ENCODE results near the gene CCDC6. TPM values are rescaled to one million over a fixed set of nuclear protein-coding genes. Genes with fewer than 3 reads are reported as not detected.

Gene CCDC6
- total and polyA plus RNA-seq, 12 donors: 4.4 to 22.8 (median 17.0) TPM

GRCh38 chr10:59891936-59892335, 14.4 kb downstream of the CCDC6 start:
- intact Hi-C loops (cut with DNase I): no loop called here
- Histone ChIP-seq H3K27ac (peak overlapping the region in 1 of 10 donors; percentile 56), H3K36me3 (peaks cover 0 to 10% (median 0%) of the 10 kb centered on the region in 9 donors), H3K27me3 (no peaks in the 10 kb centered on the region), H3K4me1 (peaks cover 0 to 92% (median 58%) of the 10 kb centered on the region in 9 donors), H3K9me3 (no peaks in the 10 kb centered on the region), H3K4me3 (no peak overlapping the region)
- DNase-seq (no peak), ATAC-seq (no peak)
- no peak for TF ChIP-seq CTCF (IDR thresholded peaks at IDR 0.05)
- 83 to 90% methylated on average over 4 of the region's 4 CpGs for WGBS, 2 donors

- no peak for ATAC-seq
- peaks cover 0 to 92% (median 55%) of the 10 kb centered on the region in 9 donors for H3K4me1 ChIP-seq
- DNase-seq: no peak
- H3K27ac ChIP-seq: peak overlapping the region in 1 of 10 donors; percentile 56
- H3K27me3 ChIP-seq: no peaks in the 10 kb centered on the region
- no peaks in the 10 kb centered on the region for H3K9me3 ChIP-seq
- intact Hi-C loops (cut with DNase I): no loop called here
- H3K36me3 ChIP-seq: peaks cover 0 to 10% (median 0%) of the 10 kb centered on the region in 9 donors
- TF ChIP-seq CTCF (IDR thresholded peaks at IDR 0.05): no peak
- no peak overlapping the region for H3K4me3 ChIP-seq
- 76% methylated on average over 3 of the region's 3 CpGs for WGBS, 2 donors
Observed at GRCh38 chr10:59891349-59891748, 15.0 kb downstream of the CCDC6 start.

- Histone ChIP-seq H3K4me1 (peaks cover 0 to 84% (median 44%) of the 10 kb centered on the region in 9 donors), H3K27me3 (no peaks in the 10 kb centered on the region), H3K9me3 (no peaks in the 10 kb centered on the region), H3K27ac (no peak overlapping the region), H3K36me3 (peaks cover 0 to 10% (median 0%) of the 10 kb centered on the region in 9 donors), H3K4me3 (no peak overlapping the region)
- intact Hi-C loops (cut with DNase I): no loop called here
- WGBS, 2 donors: 75 to 78% methylated on average over 4 of the region's 4 CpGs
- DNase-seq (no peak), ATAC-seq (no peak)
- TF ChIP-seq CTCF (IDR thresholded peaks at IDR 0.05): no peak
Observed at GRCh38 chr10:59888781-59889435, 17.4 kb downstream of the CCDC6 start.

- peaks cover 0 to 10% (median 0%) of the 10 kb centered on the region in 9 donors for H3K36me3 ChIP-seq
- H3K27me3 ChIP-seq: no peaks in the 10 kb centered on the region
- peaks cover 0 to 76% (median 36%) of the 10 kb centered on the region in 9 donors for H3K4me1 ChIP-seq
- DNase-seq (no peak), ATAC-seq (no peak)
- H3K4me3 ChIP-seq: no peak overlapping the region
- intact Hi-C loops (cut with DNase I): no loop called here
- 89 to 91% methylated on average over 6 of the region's 6 CpGs for WGBS, 2 donors
- H3K9me3 ChIP-seq: no peaks in the 10 kb centered on the region
- H3K27ac ChIP-seq: no peak overlapping the region
- TF ChIP-seq CTCF (IDR thresholded peaks at IDR 0.05): no peak
Observed at GRCh38 chr10:59887972-59888640, 18.2 kb downstream of the CCDC6 start.
